Kasumi-1 (cell line): ENCODE data around the gene SEC11C.
A peak's percentile ranks its signal among the peaks of the same experiment; 100 is the strongest.
"Not testable (repeated sequence)": the region's sequence is repeated elsewhere in the genome, so short reads cannot be mapped to it uniquely, and the experiment has no call there.

Experiments
- DNase-seq, 2 experiments: peaks; one replicate each; lab custom pipeline; 2025; lab: John Stamatoyannopoulos, UW

Gene SEC11C

GRCh38 chr18:59139615-59140301 lies at the start of gene SEC11C:
SEC11C (plus strand) TSS chr18:59139884; CDS start chr18:59139949, 65 bp downstream.
- peak; percentile 95 for DNase-seq

GRCh38 chr18:59090966-59091603 lies 48.6 kb upstream of the SEC11C start:
- no peak for DNase-seq

GRCh38 chr18:59093668-59094067 lies 46.0 kb upstream of the SEC11C start:
- DNase-seq, result no peak

- no peak for DNase-seq
These were observed 45.1 kb upstream of the SEC11C start for GRCh38 chr18:59094569-59094968.

- no peak for DNase-seq
These were observed 43.4 kb upstream of the SEC11C start for GRCh38 chr18:59096098-59096789.

- DNase-seq, result no peak
These were observed 37.8 kb upstream of the SEC11C start for GRCh38 chr18:59101830-59102414.

GRCh38 chr18:59109375-59109774 lies 30.3 kb upstream of the SEC11C start:
- DNase-seq, result no peak

- DNase-seq, result no peak
These were observed 25.5 kb upstream of the SEC11C start for GRCh38 chr18:59114160-59114559.

- no peak for DNase-seq
These were observed 15.9 kb upstream of the SEC11C start for GRCh38 chr18:59123588-59124369.

- no peak for DNase-seq
These were observed 15.3 kb upstream of the SEC11C start for GRCh38 chr18:59124370-59124704.

- no peak for DNase-seq
These were observed 12.6 kb upstream of the SEC11C start for GRCh38 chr18:59127047-59127446.

GRCh38 chr18:59129951-59130703 lies 9.6 kb upstream of the SEC11C start:
- no peak for DNase-seq

- no peak for DNase-seq
These were observed 6.7 kb upstream of the SEC11C start for GRCh38 chr18:59132810-59133465.

- peak; percentile 91 to 93 for DNase-seq
These were observed 431 bp upstream of the SEC11C start for GRCh38 chr18:59139291-59139614.

- DNase-seq, result peak; percentile 20 to 50
These were observed 710 bp downstream of the SEC11C start for GRCh38 chr18:59140302-59140885.

- DNase-seq, result no peak
These were observed 1.8 kb downstream of the SEC11C start for GRCh38 chr18:59141294-59142068.

- DNase-seq, result no peak
These were observed 2.6 kb downstream of the SEC11C start for GRCh38 chr18:59142274-59142673.

- not testable (repeated sequence) for DNase-seq
These were observed 3.2 kb downstream of the SEC11C start for GRCh38 chr18:59142800-59143416.

GRCh38 chr18:59143441-59143840 lies 3.8 kb downstream of the SEC11C start:
- DNase-seq, result no peak
